ENCODE data around the gene DROSHA.

Gene DROSHA

DNA sequence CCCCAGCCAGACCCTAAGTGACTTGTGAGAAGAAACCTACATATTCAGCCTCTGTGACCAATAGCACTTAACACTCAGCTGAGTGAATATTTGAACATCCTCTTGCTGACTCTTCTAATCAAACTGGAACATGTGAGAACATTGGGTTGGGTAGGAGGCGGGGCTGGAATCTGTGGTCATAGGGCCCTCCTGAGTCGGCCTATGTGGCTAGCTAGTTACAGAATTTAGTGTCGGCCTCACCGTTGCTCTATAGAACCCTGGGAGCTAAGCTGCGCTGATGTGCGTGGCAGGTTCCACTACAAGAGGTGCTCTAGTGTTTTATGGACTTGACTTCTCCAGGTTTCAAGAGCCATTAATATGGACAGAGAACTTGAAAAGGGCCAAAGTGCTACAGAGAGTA is 138.8 kb downstream of the DROSHA start:
- H2BK5ac ChIP-seq (ENCODE audit: low read depth, low read length, poor library complexity, severe bottlenecking) = no peak overlapping the region
- no peak overlapping the region for H2BK15ac ChIP-seq (ENCODE audit: low read depth, poor library complexity, severe bottlenecking)
- no peak overlapping the region for H3K14ac ChIP-seq (ENCODE audit: low read length in 2 of 2)
- H3K18ac ChIP-seq (ENCODE audit: low read depth in 1 of 2, low read length in 2 of 2) = no peak overlapping the region
- 96% methylated on average over 6 of the region's 6 CpGs for WGBS
- H2AK5ac ChIP-seq (ENCODE audit: low read length, severe bottlenecking) = no peak overlapping the region
- no peak overlapping the region for H3K23ac ChIP-seq (ENCODE audit: low read length in 2 of 2)
- H3K27me3 ChIP-seq (ENCODE audit: control insufficient read depth in 1 of 2, insufficient read depth in 1 of 2, low read length in 2 of 2) = no peaks in the 10 kb centered on the region
- H2BK120ac ChIP-seq (ENCODE audit: low read depth, low read length) = no peak overlapping the region
- no peak overlapping the region for H3K4ac ChIP-seq (ENCODE audit: low read depth in 1 of 2, low read length in 2 of 2)
- no peak overlapping the region for H3K4me3 ChIP-seq (ENCODE audit: insufficient read depth in 1 of 2, low read depth in 1 of 2, low read length in 2 of 2)
- no peaks in the 10 kb centered on the region for H3K36me3 ChIP-seq (ENCODE audit: control insufficient read depth in 1 of 2, insufficient read depth in 2 of 2, low read depth in 1 of 2, low read length in 2 of 2)
- no peak for DNase-seq
- H3K4me1 ChIP-seq (ENCODE audit: control insufficient read depth, insufficient read depth, low read depth, low read length) = no peaks in the 10 kb centered on the region
- H2BK12ac ChIP-seq (ENCODE audit: low read length in 2 of 2) = no peak overlapping the region
- peaks cover 8% of the 10 kb centered on the region for H3K9me3 ChIP-seq (ENCODE audit: control insufficient read depth, low read length)
- H4K91ac ChIP-seq (ENCODE audit: low read length) = no peak overlapping the region
- no peak overlapping the region for H3K27ac ChIP-seq (ENCODE audit: low read length, poor library complexity, severe bottlenecking)
- no peak overlapping the region for H3K4me2 ChIP-seq (ENCODE audit: low read length, poor library complexity, severe bottlenecking)
- H4K8ac ChIP-seq (ENCODE audit: low read length) = no peak overlapping the region
- no peaks in the 10 kb centered on the region for H3K79me1 ChIP-seq (replicated peaks; ENCODE audit: low read length, poor library complexity, severe bottlenecking)
- H2AFZ ChIP-seq (ENCODE audit: low read depth, low read length) = no peak overlapping the region
- H3K9ac ChIP-seq (ENCODE audit: low read length) = no peak overlapping the region

DNA sequence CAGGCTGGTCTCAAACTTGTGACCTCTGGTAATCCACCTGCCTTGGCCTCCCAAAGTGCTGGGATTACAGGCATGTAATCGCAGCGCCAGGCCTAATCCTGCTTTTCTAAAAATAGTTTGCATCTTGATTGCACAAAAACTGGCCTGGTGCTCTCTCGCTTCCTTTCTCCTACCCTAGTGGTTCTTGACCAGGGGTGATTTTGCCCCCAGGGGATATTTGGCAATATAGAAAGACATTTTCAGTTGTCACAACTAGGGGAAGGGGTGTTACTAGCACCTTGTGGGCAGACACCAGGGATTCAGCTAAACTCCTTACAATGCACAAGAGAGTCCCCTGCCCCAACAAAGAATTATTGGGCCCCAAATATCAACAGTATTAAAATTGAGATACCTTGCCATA is 139.8 kb downstream of the DROSHA start:
- no peaks in the 10 kb centered on the region for H3K79me1 ChIP-seq (replicated peaks; ENCODE audit: low read length, poor library complexity, severe bottlenecking)

DNA sequence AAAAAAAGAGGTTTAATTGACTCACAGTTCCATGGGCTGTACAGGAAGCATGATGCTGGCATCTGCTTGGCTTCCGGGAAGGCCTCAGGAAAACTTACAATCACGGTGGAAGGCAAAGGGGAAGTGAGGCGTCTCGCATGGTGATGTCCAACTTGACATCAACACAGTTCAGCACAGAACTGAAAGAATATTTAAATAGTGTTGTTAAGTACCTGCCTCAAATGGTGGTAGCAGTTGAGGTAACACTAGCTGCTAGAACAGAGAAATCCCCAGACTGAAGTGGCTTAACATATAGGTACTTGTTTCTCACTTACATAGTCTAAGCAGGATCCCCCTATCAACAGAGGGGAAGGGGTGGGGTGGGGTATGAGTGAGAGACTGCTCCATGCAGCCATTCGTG is 141.6 kb downstream of the DROSHA start:
- no peak overlapping the region for H3K27ac ChIP-seq (ENCODE audit: low read length, poor library complexity, severe bottlenecking)
- no peak overlapping the region for H4K8ac ChIP-seq (ENCODE audit: low read length)
- no peak for DNase-seq
- H3K4ac ChIP-seq (ENCODE audit: low read depth in 1 of 2, low read length in 2 of 2) = no peak overlapping the region
- H3K4me1 ChIP-seq (ENCODE audit: control insufficient read depth, insufficient read depth, low read depth, low read length) = no peaks in the 10 kb centered on the region
- no peaks in the 10 kb centered on the region for H3K27me3 ChIP-seq (ENCODE audit: control insufficient read depth in 1 of 2, insufficient read depth in 1 of 2, low read length in 2 of 2)
- H3K79me1 ChIP-seq (replicated peaks; ENCODE audit: low read length, poor library complexity, severe bottlenecking) = no peaks in the 10 kb centered on the region
- no peak overlapping the region for H2BK15ac ChIP-seq (ENCODE audit: low read depth, poor library complexity, severe bottlenecking)
- no peak overlapping the region for H3K23ac ChIP-seq (ENCODE audit: low read length in 2 of 2)
- 93% methylated on average over 4 of the region's 5 CpGs for WGBS
- no peak overlapping the region for H4K91ac ChIP-seq (ENCODE audit: low read length)
- H2AK5ac ChIP-seq (ENCODE audit: low read length, severe bottlenecking) = no peak overlapping the region
- no peak overlapping the region for H3K14ac ChIP-seq (ENCODE audit: low read length in 2 of 2)
- no peaks in the 10 kb centered on the region for H3K36me3 ChIP-seq (ENCODE audit: control insufficient read depth in 1 of 2, insufficient read depth in 2 of 2, low read depth in 1 of 2, low read length in 2 of 2)
- H3K9ac ChIP-seq (ENCODE audit: low read length) = no peak overlapping the region
- H3K18ac ChIP-seq (ENCODE audit: low read depth in 1 of 2, low read length in 2 of 2) = no peak overlapping the region
- no peak overlapping the region for H2BK12ac ChIP-seq (ENCODE audit: low read length in 2 of 2)
- H3K4me2 ChIP-seq (ENCODE audit: low read length, poor library complexity, severe bottlenecking) = no peak overlapping the region
- no peak overlapping the region for H2BK120ac ChIP-seq (ENCODE audit: low read depth, low read length)
- peaks cover 14% of the 10 kb centered on the region for H3K9me3 ChIP-seq (ENCODE audit: control insufficient read depth, low read length)
- no peak overlapping the region for H2AFZ ChIP-seq (ENCODE audit: low read depth, low read length)
- no peak overlapping the region for H3K4me3 ChIP-seq (ENCODE audit: insufficient read depth in 1 of 2, low read depth in 1 of 2, low read length in 2 of 2)
- H2BK5ac ChIP-seq (ENCODE audit: low read depth, low read length, poor library complexity, severe bottlenecking) = no peak overlapping the region

More for the DNA sequence above, 139.8 kb downstream of the DROSHA start:
- no peak overlapping the region for H3K4me3 ChIP-seq (ENCODE audit: insufficient read depth in 1 of 2, low read depth in 1 of 2, low read length in 2 of 2)
- H3K14ac ChIP-seq (ENCODE audit: low read length in 2 of 2) = no peak overlapping the region
- H3K23ac ChIP-seq (ENCODE audit: low read length in 2 of 2) = no peak overlapping the region
- H2BK12ac ChIP-seq (ENCODE audit: low read length in 2 of 2) = no peak overlapping the region
- no peak overlapping the region for H3K9ac ChIP-seq (ENCODE audit: low read length)
- H3K27me3 ChIP-seq (ENCODE audit: control insufficient read depth in 1 of 2, insufficient read depth in 1 of 2, low read length in 2 of 2) = no peaks in the 10 kb centered on the region
- H2BK5ac ChIP-seq (ENCODE audit: low read depth, low read length, poor library complexity, severe bottlenecking) = no peak overlapping the region
- no peak overlapping the region for H2BK120ac ChIP-seq (ENCODE audit: low read depth, low read length)
- peaks cover 13% of the 10 kb centered on the region for H3K9me3 ChIP-seq (ENCODE audit: control insufficient read depth, low read length)
- H2BK15ac ChIP-seq (ENCODE audit: low read depth, poor library complexity, severe bottlenecking) = no peak overlapping the region
- H3K27ac ChIP-seq (ENCODE audit: low read length, poor library complexity, severe bottlenecking) = no peak overlapping the region
- no peak overlapping the region for H2AK5ac ChIP-seq (ENCODE audit: low read length, severe bottlenecking)
- no peaks in the 10 kb centered on the region for H3K4me1 ChIP-seq (ENCODE audit: control insufficient read depth, insufficient read depth, low read depth, low read length)
- H3K4ac ChIP-seq (ENCODE audit: low read depth in 1 of 2, low read length in 2 of 2) = no peak overlapping the region
- H4K91ac ChIP-seq (ENCODE audit: low read length) = no peak overlapping the region
- H4K8ac ChIP-seq (ENCODE audit: low read length) = no peak overlapping the region
- H3K4me2 ChIP-seq (ENCODE audit: low read length, poor library complexity, severe bottlenecking) = no peak overlapping the region
- no peak overlapping the region for H2AFZ ChIP-seq (ENCODE audit: low read depth, low read length)
- no peak overlapping the region for H3K18ac ChIP-seq (ENCODE audit: low read depth in 1 of 2, low read length in 2 of 2)
- DNase-seq = no peak
- 100% methylated on average over 2 of the region's 3 CpGs for WGBS
- no peaks in the 10 kb centered on the region for H3K36me3 ChIP-seq (ENCODE audit: control insufficient read depth in 1 of 2, insufficient read depth in 2 of 2, low read depth in 1 of 2, low read length in 2 of 2)

DNA sequence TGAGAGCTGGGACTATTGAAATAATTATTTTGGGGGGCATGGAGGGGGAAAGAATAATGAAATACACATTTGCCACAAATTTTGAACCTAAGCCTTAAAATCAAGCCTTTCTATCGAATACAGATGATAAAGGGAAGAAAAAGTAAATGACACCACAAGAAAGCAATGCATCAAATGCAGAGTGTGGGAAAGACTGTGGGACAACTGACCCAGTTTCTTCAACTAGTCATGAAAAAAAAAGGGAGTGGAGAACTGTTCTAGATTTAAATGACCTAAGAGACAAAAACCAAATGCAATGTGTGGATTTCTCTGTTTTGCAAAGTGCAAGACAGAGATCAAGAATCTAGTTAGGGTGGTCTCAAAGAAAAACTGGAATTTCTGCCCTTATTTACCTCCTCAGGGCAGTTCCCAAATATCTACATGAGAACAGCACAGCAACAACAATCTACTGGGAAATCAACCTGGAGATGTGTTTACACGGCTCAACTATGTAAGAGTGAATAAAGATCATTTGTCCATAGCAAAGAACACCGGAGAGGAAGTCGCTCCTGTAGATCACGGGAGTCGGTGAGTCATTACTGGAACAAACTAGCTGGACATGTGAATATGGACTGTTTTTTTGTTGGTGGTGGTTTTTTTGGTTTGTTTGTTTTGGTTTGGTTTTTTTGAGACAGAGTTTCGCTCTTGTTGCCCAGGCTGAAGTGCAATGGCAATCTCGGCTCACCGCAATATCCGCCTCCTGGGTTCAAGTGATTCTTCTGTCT is 145.9 kb downstream of the DROSHA start:
- Histone ChIP-seq H3K27me3 (ENCODE audit: control insufficient read depth in 1 of 2, insufficient read depth in 1 of 2, low read length in 2 of 2) (peaks cover 0 to 4% of the 10 kb centered on the region in 2 experiments), H3K27ac (ENCODE audit: low read length, poor library complexity, severe bottlenecking) (no peak overlapping the region), H2AFZ (ENCODE audit: low read depth, low read length) (no peak overlapping the region), H3K4me2 (ENCODE audit: low read length, poor library complexity, severe bottlenecking) (no peak overlapping the region), H3K79me1 (replicated peaks; ENCODE audit: low read length, poor library complexity, severe bottlenecking) (no peaks in the 10 kb centered on the region), H2AK5ac (ENCODE audit: low read length, severe bottlenecking) (no peak overlapping the region), H2BK120ac (ENCODE audit: low read depth, low read length) (no peak overlapping the region), H2BK5ac (ENCODE audit: low read depth, low read length, poor library complexity, severe bottlenecking) (no peak overlapping the region), H3K36me3 (ENCODE audit: control insufficient read depth in 1 of 2, insufficient read depth in 2 of 2, low read depth in 1 of 2, low read length in 2 of 2) (no peaks in the 10 kb centered on the region), H3K14ac (ENCODE audit: low read length in 2 of 2) (no peak overlapping the region), H4K91ac (ENCODE audit: low read length) (no peak overlapping the region), H3K4ac (ENCODE audit: low read depth in 1 of 2, low read length in 2 of 2) (no peak overlapping the region), H3K18ac (ENCODE audit: low read depth in 1 of 2, low read length in 2 of 2) (no peak overlapping the region), H3K9ac (ENCODE audit: low read length) (no peak overlapping the region), H3K9me3 (ENCODE audit: control insufficient read depth, low read length) (peaks cover 14% of the 10 kb centered on the region), H4K8ac (ENCODE audit: low read length) (no peak overlapping the region), H3K4me3 (ENCODE audit: insufficient read depth in 1 of 2, low read depth in 1 of 2, low read length in 2 of 2) (no peak overlapping the region), H2BK12ac (ENCODE audit: low read length in 2 of 2) (no peak overlapping the region), H3K4me1 (ENCODE audit: control insufficient read depth, insufficient read depth, low read depth, low read length) (no peaks in the 10 kb centered on the region), H3K23ac (ENCODE audit: low read length in 2 of 2) (no peak overlapping the region), H2BK15ac (ENCODE audit: low read depth, poor library complexity, severe bottlenecking) (no peak overlapping the region)
- peak; percentile 15 for DNase-seq
- WGBS = 87% methylated on average over 9 of the region's 10 CpGs

Measured in mesenchymal stem cell (in vitro differentiated cells and primary cell).